ENCODE results near the gene VSIG10L. TPM values are rescaled to one million over a fixed set of nuclear protein-coding genes. Genes with fewer than 3 reads are reported as not detected.

The VSIG10L gene
- total RNA-seq: 3.2 TPM
- long read RNA-seq, partial matches to known transcripts: 3 of 4 reads
- long read RNA-seq, other reads (novel, unspliced or antisense): 1 of 4 reads

GRCh38 chr19:51341976-51342580 is at the start of gene VSIG10L:
Gene VSIG10L, minus strand, starts transcription at chr19:51342139. Its CDS starts 15 bp downstream, at chr19:51342124.
- Histone ChIP-seq H3K4me3 (no peak within 1 kb of the TSS), H3K9me3 (no peaks in the 10 kb centered on the region), H3K36me3 (peaks cover 20% of the 10 kb centered on the region), H3K27me3 (ENCODE audit: low read depth) (no peaks in the 10 kb centered on the region), H3K4me1 (peaks cover 19% of the 10 kb centered on the region), H3K27ac (no peak within 1 kb of the TSS)
- intact Hi-C loops (cut with DNase I): no loop called here
- DNase-seq: no peak
- ATAC-seq: no peak
- TF ChIP-seq CTCF (IDR thresholded peaks at IDR 0.05): no peak

GRCh38 chr19:51391073-51391611 is 49.2 kb upstream of the VSIG10L start:
- peaks cover 11% of the 10 kb centered on the region for H3K4me1 ChIP-seq
- no peak for ATAC-seq
- intact Hi-C loops (cut with DNase I): no loop called here
- DNase-seq: no peak
- TF ChIP-seq CTCF (IDR thresholded peaks at IDR 0.05): no peak
- no peaks in the 10 kb centered on the region for H3K9me3 ChIP-seq
- no peaks in the 10 kb centered on the region for H3K27me3 ChIP-seq (ENCODE audit: low read depth)
- no peaks in the 10 kb centered on the region for H3K36me3 ChIP-seq
- no peak overlapping the region for H3K27ac ChIP-seq
- no peak overlapping the region for H3K4me3 ChIP-seq

- no peak for TF ChIP-seq CTCF (IDR thresholded peaks at IDR 0.05)
- Histone ChIP-seq H3K27me3 (ENCODE audit: low read depth) (no peaks in the 10 kb centered on the region), H3K4me1 (no peaks in the 10 kb centered on the region), H3K36me3 (no peaks in the 10 kb centered on the region), H3K9me3 (no peaks in the 10 kb centered on the region), H3K27ac (no peak overlapping the region), H3K4me3 (no peak overlapping the region)
- ATAC-seq: no peak
- DNase-seq: no peak
- intact Hi-C loops (cut with DNase I): no loop called here
Observed at GRCh38 chr19:51389143-51389542, 47.2 kb upstream of the VSIG10L start.

- no peak within 1 kb of the TSS for H3K4me3 ChIP-seq
- DNase-seq (no peak), ATAC-seq (no peak)
- no peaks in the 10 kb centered on the region for H3K27me3 ChIP-seq (ENCODE audit: low read depth)
- intact Hi-C loops (cut with DNase I): no loop called here
- no peaks in the 10 kb centered on the region for H3K4me1 ChIP-seq
- TF ChIP-seq CTCF (IDR thresholded peaks at IDR 0.05): no peak
- no peaks in the 10 kb centered on the region for H3K36me3 ChIP-seq
- H3K27ac ChIP-seq: no peak within 1 kb of the TSS
- H3K9me3 ChIP-seq: no peaks in the 10 kb centered on the region
Observed at GRCh38 chr19:51387924-51388389, 46.0 kb upstream of the VSIG10L start, which contains the start of gene LIM2. Gene LIM2, minus strand, starts transcription at chr19:51387974. Its CDS starts 531 bp downstream, at chr19:51387443.

GRCh38 chr19:51386882-51387520 is 45.1 kb upstream of the VSIG10L start:
- Histone ChIP-seq H3K36me3 (no peaks in the 10 kb centered on the region), H3K4me1 (no peaks in the 10 kb centered on the region), H3K4me3 (no peak overlapping the region), H3K9me3 (no peaks in the 10 kb centered on the region), H3K27me3 (ENCODE audit: low read depth) (no peaks in the 10 kb centered on the region), H3K27ac (no peak overlapping the region)
- DNase-seq (no peak), ATAC-seq (no peak)
- intact Hi-C loops (cut with DNase I): no loop called here
- no peak for TF ChIP-seq CTCF (IDR thresholded peaks at IDR 0.05)
